Upper lobe of left lung (tissue), 4 donors: ENCODE measurements around the gene SDK1.

ENCODE experiments used
- CTCF ChIP-seq, 6 experiments: fragments of 450-650 bp in 4 of 6; fragments of 200-600 bp in 2 of 6; sonication (generic) in 2 of 6; IDR thresholded peaks; one replicate each; pipeline ENCODE4 v1.5.1; 2016 to 2019; ENCODE audit warnings: antibody characterized with exemption in 6 of 6
- EP300 ChIP-seq, 4 donors: sonication (generic); formaldehyde crosslinking; IDR thresholded peaks; one replicate each; pipeline ENCODE4 v1.5.1; 2017; ENCODE audit warnings: antibody characterized with exemption in 4 of 4, control low read depth in 2 of 4
- POLR2A ChIP-seq, 4 donors: fragments of 450-650 bp; IDR thresholded peaks; one replicate each; pipeline ENCODE4 v1.5.1; 2016 to 2017; ENCODE audit warnings: antibody characterized with exemption in 4 of 4, mild to moderate bottlenecking in 2 of 4
- POLR2AphosphoS5 ChIP-seq, 2 donors: sonication (generic); formaldehyde crosslinking; IDR thresholded peaks; one replicate each; pipeline ENCODE4 v1.5.1; 2017; ENCODE audit warnings: antibody characterized with exemption in 2 of 2

GRCh38 chr7:4244041-4244440 lies 943.0 kb downstream of the SDK1 start:
- TF ChIP-seq CTCF (IDR thresholded peaks at IDR 0.05) (no peak), POLR2AphosphoS5 (IDR thresholded peaks at IDR 0.05) (no peak), POLR2A (IDR thresholded peaks at IDR 0.05) (no peak), EP300 (IDR thresholded peaks at IDR 0.05) (no peak)
